A673 (cell line): ENCODE results near the gene PAOX.

Experiments used
- CTCF ChIP-seq: fragments of 300-800, 200-600 bp; sonication (generic); conservative IDR thresholded peaks from 2 replicates; pipeline ENCODE4 v1.5.1; 2017; ENCODE audit warnings: low read depth, mild to moderate bottlenecking, antibody characterized with exemption, low read length, moderate library complexity, mixed read lengths
- EZH2 ChIP-seq: fragments of 200-600 bp; sonication (generic); IDR thresholded peaks from 2 replicates; pipeline ENCODE4 v1.6.1; 2017; ENCODE audit warnings: borderline replicate concordance, low read depth, mild to moderate bottlenecking, mixed read lengths, antibody characterized with exemption, low read length; ENCODE audit not compliant: poor library complexity, severe bottlenecking

- TF ChIP-seq CTCF (no peak), EZH2 (no peak)
These were observed 41.0 kb downstream of the PAOX start for GRCh38 chr10:133420028-133420427.
